Dedifferentiated amniotic fluid mesenchymal stem cell (primary cell): ENCODE measurements around the gene CXCR4.
A peak's percentile ranks its signal among the peaks of the same experiment; 100 is the strongest.
"Not testable (repeated sequence)": the region's sequence is repeated elsewhere in the genome, so short reads cannot be mapped to it uniquely, and the experiment has no call there.

Experiments used
- DNase-seq: peaks from one replicate; pipeline ENCODE4 v3.0.0-alpha.2; 2016; ENCODE audit errors: extremely low spot score

The CXCR4 gene

GRCh38 chr2:136115183-136115761, 2.7 kb downstream of the CXCR4 start:
- DNase-seq: no peak

GRCh38 chr2:136114382-136114781, 3.6 kb downstream of the CXCR4 start:
- DNase-seq: no peak

DNA sequence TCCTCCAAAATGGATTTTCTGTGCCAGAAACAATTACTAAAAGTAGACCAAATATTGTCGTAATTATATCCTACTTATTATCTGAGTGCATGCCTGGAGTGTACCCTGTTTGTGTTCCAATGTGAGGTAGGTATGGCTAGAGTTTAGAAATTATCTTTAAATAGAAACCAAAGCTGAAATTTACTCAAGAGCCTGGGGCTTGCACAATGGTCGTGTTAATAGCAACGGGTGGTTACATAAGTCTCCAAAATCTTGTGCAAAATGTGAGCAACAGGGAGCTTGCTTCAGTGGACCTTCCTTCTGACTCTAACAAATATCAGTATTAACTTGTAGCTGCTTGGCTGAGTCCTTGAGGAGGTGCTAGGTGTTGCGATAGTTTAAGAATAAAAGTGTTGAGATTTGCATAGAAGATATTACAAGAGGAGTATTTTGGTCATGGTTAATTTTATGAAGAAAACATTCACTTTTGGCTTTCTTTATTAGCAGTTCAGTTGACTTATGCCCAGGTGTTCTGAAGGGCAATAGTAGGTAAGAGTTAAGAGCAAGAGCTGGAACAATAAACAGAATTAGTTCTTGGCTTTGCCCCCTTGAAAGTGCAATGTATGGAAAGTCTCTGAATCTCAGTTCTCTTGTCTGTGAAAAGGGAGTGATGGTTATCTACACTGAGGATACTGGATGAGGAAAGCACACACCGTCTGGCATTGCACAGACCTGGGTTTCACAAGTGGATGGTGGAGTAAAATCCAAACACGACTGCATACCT, 4.6 kb downstream of the CXCR4 start:
- no peak for DNase-seq

GRCh38 chr2:136112317-136113208, 5.4 kb downstream of the CXCR4 start:
- DNase-seq: no peak

DNA sequence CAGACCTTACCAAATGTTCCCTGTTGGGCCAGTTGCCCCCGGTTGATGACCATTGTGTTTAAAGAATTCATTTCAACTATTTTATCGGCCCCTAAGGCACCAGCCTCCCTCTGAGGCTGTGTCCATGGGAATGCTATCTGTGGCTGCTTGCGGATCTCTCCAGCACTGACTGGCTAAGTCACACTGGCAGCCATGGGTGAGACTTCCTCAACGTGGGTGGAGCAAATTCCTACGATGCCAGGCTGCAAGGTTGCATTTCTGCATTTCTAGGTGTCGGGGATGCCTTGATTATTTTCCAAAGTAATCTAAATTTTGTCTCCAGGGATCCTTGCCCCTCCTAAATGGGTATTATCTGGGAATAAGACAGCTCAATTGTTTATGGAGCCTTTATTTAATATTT, 6.2 kb downstream of the CXCR4 start:
- DNase-seq: no peak

GRCh38 chr2:136110526-136110925, 7.4 kb downstream of the CXCR4 start:
- DNase-seq: no peak

- DNase-seq: no peak
Measured at GRCh38 chr2:136108463-136108862, 9.5 kb downstream of the CXCR4 start.

DNA sequence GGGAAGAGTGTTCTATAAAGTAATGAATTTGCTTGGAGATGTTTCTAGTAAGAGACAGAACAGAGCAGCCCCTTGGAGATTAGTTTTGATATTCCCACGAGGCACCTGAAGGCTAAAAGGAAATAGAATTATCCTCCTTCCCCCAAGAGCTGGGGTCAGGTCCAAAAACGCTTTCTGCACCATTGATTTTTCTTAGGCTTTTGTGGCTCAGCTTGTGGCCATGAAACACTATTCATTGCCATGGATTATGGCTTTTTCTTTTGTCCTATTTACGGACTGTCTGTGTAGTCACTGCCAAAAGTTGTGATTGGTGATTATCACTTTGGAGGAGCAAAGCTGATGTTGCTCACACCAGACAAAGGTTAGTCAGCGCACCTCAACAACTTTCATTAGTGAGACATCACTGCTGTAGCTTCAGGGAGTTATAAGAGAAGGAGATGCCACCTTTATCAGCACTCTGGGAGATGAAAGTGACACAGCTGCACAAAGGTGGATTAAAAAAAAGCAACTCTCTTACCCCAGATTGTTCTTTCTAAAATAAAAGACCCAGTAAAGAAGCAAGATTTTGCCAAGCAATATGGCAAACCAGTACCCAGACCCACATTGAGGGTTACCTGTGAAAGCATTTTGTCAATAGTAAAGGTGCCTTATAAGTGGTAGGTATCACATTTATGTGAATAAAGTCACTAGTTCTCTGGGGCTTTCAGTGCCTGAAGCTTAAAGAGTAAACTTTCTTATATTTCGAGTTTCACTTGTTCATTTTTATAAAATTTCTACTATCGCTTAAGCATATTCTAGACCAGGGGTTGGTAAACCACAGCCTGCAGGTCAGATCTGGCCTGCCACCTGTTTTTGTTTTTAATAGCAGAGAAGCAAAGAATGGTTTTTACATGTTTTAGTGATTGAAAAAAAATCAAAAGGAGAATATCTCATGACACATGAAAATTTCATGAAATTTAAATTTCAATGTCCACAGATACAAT, 10.6 kb downstream of the CXCR4 start:
- no peak for DNase-seq

DNA sequence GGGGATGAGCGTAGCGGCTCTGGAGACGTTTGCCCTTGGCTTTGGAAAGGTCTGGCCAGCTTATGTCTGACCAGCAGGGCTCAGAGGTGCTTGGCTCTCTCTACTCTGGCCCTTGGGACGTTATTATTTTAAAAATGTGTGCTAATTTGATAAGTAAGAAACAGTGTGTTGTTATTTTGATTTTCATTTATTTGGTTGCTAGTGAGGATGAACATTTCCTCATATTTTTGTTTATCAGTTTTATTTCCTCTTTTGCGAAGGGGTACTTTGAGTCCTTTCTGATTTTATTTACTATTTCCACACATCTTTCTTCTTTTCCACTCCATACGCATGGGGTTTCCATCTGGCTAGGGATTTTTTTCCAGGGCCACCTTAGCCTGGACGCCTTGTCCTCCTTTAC, 11.4 kb downstream of the CXCR4 start:
- no peak for DNase-seq

- DNase-seq: no peak
Measured at GRCh38 chr2:136104977-136105376, 13.0 kb downstream of the CXCR4 start.

GRCh38 chr2:136101042-136101441, 16.9 kb downstream of the CXCR4 start:
- DNase-seq: no peak

DNA sequence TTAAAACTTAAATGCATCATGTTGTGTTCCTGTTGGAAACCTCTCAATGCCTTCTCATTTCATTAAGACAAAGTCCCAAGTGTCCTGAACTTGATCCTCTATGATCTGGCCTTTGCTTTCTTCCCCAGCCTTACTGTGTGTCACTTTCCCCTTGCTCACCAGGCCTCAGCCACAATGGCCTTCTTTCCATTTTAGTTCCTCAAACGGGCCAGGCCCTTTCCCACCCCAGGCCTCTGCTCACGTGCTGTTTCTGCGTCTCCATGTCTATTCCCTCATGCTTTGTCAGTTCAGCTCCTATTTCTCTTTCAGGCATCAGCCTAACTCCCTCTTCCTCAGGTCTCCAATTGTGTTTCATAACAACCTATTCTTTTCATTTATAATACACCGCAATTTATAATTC, 19.5 kb downstream of the CXCR4 start:
- DNase-seq: no peak

GRCh38 chr2:136093583-136093982, 24.4 kb downstream of the CXCR4 start:
- no peak for DNase-seq

DNA sequence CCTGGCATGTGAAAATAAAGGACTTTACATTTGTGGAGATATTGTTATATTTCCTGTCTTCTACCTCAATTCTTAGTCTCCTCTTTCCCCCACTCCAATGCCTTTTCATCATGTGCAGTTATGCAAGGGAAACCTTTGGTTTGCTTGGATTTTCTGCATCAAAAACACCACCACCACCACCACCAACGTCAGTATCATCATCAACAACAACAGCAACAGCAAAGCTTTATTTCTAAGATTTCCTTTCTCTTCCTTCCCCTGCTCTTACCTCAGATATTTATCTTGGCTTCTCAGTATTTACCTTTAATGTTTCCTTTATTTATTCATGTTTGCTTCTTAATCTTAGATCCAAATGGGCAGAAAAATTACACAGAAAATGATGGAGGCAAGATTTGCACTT, 26.1 kb downstream of the CXCR4 start:
- DNase-seq: no peak

DNA sequence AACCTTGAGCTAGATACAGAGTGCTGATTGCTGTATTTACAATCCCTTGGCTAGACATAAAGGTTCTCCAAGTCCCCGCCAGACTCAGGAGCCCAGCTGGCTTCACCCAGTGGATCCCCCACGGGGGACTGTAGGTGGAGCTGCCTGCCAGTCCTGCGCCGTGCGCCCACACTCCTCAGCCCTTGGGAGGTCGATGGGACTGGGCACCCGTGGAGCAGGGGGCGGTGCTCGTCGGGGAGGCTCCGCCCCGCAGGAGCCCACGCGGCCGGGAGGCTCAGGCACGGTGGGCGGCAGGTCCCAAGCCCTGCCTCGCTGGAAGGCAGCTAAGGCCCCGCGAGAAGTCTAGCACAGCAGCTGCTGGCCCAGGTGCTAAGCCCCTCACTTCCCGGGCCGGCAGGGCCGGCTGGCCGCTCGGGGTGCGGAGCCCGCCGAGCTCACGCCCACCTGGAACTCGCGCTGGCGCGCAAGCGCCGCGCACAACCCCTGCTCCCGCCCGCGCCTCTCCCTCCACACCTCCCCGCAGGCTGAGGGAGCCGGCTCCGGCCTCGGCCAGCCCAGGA, 30.0 kb downstream of the CXCR4 start:
- DNase-seq: not testable (repeated sequence)

GRCh38 chr2:136086253-136087016, 31.5 kb downstream of the CXCR4 start:
- DNase-seq: no peak

DNA sequence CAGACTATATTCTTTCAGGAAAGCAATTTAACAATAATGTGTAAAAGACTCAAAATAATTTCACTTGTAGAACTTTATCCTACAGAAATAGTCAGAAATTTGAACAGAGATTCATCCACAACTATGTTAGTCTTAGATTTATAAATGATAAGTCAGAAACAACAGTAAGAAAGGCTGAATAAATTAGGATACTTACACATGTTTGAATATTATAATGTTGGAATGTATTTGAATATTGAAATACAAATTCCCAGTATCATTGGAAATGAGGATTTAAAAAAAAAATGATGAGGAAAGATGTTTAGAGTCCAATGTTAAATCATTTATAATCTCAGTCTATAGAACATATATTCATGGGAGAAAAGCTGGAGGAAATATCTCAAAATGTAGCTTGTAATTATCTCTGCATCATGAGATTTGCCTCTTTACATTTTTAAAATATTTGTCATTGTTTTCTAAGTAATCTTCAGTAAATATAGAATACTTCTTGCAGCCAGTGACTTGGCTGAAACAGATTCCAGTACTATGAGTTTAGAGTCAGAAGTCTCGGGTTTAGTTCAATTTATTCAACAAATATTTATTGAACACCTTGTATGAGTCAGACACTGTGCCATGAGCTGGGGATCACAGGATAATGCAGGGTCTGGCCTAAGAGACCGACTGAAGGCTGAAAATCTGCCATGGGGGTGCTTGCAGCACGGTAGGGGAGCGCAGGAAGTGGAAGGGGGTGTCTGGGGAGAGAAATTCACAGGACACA, 32.3 kb downstream of the CXCR4 start:
- peak; percentile 20 for DNase-seq

DNA sequence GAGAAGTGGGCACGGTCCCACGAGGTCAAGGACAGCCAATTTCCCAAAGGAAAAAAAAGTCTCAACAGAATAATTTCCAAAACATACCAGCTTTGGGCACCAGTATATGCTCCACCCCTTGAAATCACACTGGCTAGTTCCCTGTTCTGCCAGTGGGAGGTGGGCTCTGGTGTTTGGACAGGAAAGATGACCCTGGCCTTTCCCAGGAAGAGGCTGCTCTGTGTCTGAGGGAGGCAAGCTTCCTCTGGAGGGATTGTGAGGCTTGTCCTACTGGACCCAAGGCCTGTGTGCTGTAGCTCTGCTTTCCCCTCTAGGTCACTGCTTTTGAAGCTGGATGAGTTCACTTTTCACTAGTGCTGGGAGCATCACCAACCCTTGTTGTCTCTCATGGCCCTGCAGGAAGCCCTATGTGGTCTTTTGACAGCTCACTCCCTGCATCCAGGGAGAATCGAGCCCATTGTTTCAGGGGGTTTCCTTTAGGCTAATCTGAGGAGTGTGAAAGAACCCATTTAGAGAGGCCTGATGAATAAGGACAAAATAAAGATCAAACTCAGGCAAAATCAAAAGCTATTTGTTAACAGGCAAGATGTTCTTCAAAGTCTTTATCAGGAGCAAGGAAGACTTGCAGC, 36.3 kb downstream of the CXCR4 start:
- DNase-seq: no peak

GRCh38 chr2:136080114-136080513, 37.8 kb downstream of the CXCR4 start:
- DNase-seq: no peak
